Effector memory CD4-positive, alpha-beta T cell (primary cell): Measurements from ENCODE around the gene CIDEB.
"Not testable (repeated sequence)": the region's sequence is repeated elsewhere in the genome, so short reads cannot be mapped to it uniquely, and the experiment has no call there.

Experiments
- DNase-seq, 3 donors: peaks; one replicate each; pipeline ENCODE4 v3.0.0-alpha.2; 2020
- H3K27ac ChIP-seq: 2 replicates; pipeline ENCODE4 v1.7.0; 2013; ENCODE audit warnings: mild to moderate bottlenecking, low read length, moderate library complexity; ENCODE audit not compliant: insufficient read depth, poor library complexity, severe bottlenecking
- H3K27me3 ChIP-seq: replicated peaks from 2 replicates; pipeline ENCODE4 v1.7.0; 2013; ENCODE audit warnings: mild to moderate bottlenecking, low read length; ENCODE audit not compliant: insufficient read depth, control insufficient read depth, poor library complexity, severe bottlenecking
- H3K36me3 ChIP-seq: 2 replicates; pipeline ENCODE4 v1.7.0; 2013; ENCODE audit warnings: mild to moderate bottlenecking, low read length, moderate library complexity; ENCODE audit not compliant: control insufficient read depth, insufficient read depth
- H3K4me1 ChIP-seq: 2 replicates; pipeline ENCODE4 v1.7.0; 2013; ENCODE audit warnings: low read length, mild to moderate bottlenecking; ENCODE audit not compliant: control insufficient read depth, insufficient read depth, poor library complexity, severe bottlenecking
- H3K4me3 ChIP-seq: 2 replicates; pipeline ENCODE4 v1.7.0; 2013; ENCODE audit warnings: low read length, low read depth, mild to moderate bottlenecking; ENCODE audit not compliant: insufficient read depth, poor library complexity, severe bottlenecking
- H3K9me3 ChIP-seq: 2 replicates; pipeline ENCODE4 v1.7.0; 2013; ENCODE audit warnings: mild to moderate bottlenecking, low read length, moderate library complexity; ENCODE audit not compliant: control insufficient read depth

CIDEB gene

DNA sequence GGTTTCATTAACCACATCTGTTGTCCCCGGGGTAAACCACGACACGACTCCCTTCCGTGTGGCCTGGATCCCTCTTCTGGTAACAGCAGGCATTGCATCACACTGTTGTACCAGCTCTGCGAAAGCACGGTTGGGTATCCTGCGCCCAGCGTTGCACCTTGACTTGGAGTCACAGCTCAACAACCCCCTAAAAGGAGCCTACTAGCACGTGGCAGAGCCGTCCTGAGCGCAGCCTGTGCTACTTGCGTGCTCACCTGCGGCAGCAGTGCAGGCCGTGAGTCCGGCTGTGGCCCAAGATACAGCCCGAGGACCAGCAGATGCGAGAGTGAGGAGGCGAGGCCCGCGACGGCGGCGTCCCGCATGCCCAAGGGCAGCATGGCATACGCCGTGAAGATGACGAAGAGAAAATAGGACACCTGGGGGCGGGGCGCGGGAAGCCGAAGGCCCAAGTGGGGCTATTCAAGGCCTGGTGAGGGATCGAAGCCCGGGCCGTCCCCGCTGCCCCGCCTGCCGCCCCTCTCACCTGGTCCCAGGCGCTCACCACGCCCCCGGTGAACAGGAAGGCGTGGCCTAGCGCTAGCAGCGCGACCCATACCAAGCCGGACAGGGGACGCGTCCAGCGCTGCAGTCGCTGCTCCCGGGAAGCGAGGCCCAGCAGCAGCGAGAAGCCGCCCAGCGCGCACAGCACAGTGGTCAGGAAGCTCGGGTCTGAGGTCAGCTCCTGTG, 24.7 kb upstream of the CIDEB start:
- Histone ChIP-seq H3K27me3 (peaks cover 8% of the 10 kb centered on the region), H3K9me3 (no peaks in the 10 kb centered on the region), H3K36me3 (peaks cover 3% of the 10 kb centered on the region), H3K27ac (no peak overlapping the region), H3K4me1 (peaks cover 44% of the 10 kb centered on the region), H3K4me3 (peak overlapping the region; percentile 43)
- peak; percentile 76 to 80 (median 77) for DNase-seq

DNA sequence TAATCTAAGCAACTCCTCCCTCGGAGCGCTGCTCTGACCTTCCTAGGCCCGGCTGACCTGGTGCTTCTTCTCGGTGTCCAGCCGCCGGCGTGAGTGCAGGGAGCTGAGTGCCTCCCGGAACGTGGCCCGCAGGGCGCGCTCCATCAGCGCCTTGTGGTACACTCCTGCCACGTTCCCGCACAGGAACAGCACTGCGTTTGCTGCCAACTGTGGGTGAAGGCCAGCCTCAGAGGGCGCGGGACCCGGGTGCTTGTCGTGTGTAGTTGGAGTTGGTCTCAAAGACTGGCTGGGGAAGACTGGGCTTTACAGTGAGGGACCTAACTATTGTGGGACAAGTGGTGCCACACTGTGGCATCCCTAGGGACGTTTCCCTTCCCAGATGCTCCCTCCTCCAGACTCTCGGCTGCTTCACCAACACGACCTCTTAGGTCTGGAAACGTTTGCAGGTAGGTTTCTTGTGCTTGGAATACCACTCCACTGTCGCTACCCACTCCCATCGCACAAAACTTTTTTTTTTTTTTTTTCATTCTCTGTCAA, 24.0 kb upstream of the CIDEB start:
- no peak overlapping the region for H3K27ac ChIP-seq
- H3K4me1 ChIP-seq = peaks cover 48% of the 10 kb centered on the region
- no peak overlapping the region for H3K4me3 ChIP-seq
- no peaks in the 10 kb centered on the region for H3K9me3 ChIP-seq
- DNase-seq = no peak
- H3K36me3 ChIP-seq = no peaks in the 10 kb centered on the region
- H3K27me3 ChIP-seq = peaks cover 8% of the 10 kb centered on the region

- Histone ChIP-seq H3K27ac (no peak overlapping the region), H3K36me3 (no peaks in the 10 kb centered on the region), H3K4me1 (peaks cover 48% of the 10 kb centered on the region), H3K27me3 (peaks cover 8% of the 10 kb centered on the region), H3K4me3 (no peak overlapping the region), H3K9me3 (no peaks in the 10 kb centered on the region)
- no peak for DNase-seq
Measured at GRCh38 chr14:24330973-24331674, 23.3 kb upstream of the CIDEB start.

GRCh38 chr14:24329736-24330135, 22.0 kb upstream of the CIDEB start:
- no peak overlapping the region for H3K27ac ChIP-seq
- no peak overlapping the region for H3K4me3 ChIP-seq
- peaks cover 3% of the 10 kb centered on the region for H3K27me3 ChIP-seq
- no peaks in the 10 kb centered on the region for H3K9me3 ChIP-seq
- H3K4me1 ChIP-seq = peaks cover 44% of the 10 kb centered on the region
- H3K36me3 ChIP-seq = no peaks in the 10 kb centered on the region
- peak; percentile 55 to 74 (median 59) for DNase-seq

DNA sequence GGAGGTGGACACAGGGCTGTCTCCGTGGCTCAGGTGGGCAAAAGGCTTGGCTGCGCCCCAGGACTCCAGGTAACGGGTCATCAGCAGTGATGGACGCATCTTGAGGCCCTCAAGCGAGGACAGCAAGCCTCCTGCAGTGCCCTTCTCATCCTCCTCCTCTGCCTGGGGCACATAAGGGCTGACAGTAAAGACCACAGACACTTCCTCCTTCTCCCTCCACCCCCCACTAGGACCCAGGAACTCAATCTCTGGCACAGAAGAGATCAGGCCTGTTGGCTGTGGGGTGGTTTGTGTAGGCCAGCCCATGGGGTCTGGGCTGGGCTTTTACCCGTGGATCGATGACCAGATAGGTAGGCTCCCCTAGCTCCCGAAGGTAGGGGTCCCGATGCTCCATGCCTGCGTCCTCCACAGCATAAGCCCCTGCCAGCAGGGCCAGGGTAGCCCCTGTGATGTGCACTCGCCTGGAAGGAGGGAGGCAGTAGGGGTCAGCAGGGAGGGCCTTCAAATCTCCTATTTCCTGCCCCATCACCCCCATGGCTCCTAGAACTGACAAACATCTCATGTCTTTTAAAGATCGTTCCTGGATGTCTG, 21.4 kb upstream of the CIDEB start:
- Histone ChIP-seq H3K27me3 (no peaks in the 10 kb centered on the region), H3K36me3 (no peaks in the 10 kb centered on the region), H3K4me3 (no peak overlapping the region), H3K9me3 (no peaks in the 10 kb centered on the region), H3K27ac (no peak overlapping the region), H3K4me1 (peaks cover 38% of the 10 kb centered on the region)
- no peak for DNase-seq

DNA sequence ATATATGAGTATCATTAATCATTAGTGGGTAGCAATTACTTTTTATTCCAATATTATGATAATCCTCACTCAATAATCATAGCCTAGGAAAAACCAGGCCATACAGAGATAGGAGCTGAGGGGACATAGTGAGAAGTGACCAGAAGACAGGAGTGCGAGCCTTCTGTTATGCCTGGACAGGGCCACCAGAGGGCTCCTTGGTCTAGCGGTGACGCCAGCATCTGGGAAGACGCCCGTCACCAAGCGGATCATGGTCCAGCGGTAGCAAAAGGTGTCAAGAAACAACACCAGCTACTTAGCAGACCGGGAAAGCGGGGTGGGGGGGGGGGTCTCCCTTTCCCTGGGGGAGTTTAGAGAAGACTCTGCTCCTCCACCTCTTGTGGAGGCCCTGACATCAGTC, 20.1 kb upstream of the CIDEB start:
- not testable (repeated sequence) for H3K27me3 ChIP-seq, H3K36me3 ChIP-seq, H3K9me3 ChIP-seq, H3K27ac ChIP-seq, DNase-seq, H3K4me3 ChIP-seq
- H3K4me1 ChIP-seq = peaks cover 29% of the 10 kb centered on the region

- no peaks in the 10 kb centered on the region for H3K36me3 ChIP-seq
- no peak for DNase-seq
- peaks cover 23% of the 10 kb centered on the region for H3K4me1 ChIP-seq
- H3K27me3 ChIP-seq = no peaks in the 10 kb centered on the region
- H3K9me3 ChIP-seq = no peaks in the 10 kb centered on the region
- no peak overlapping the region for H3K27ac ChIP-seq
- no peak overlapping the region for H3K4me3 ChIP-seq
Measured at GRCh38 chr14:24327303-24327702, 19.5 kb upstream of the CIDEB start.

GRCh38 chr14:24325963-24326362, 18.2 kb upstream of the CIDEB start:
- H3K4me1 ChIP-seq = peaks cover 15% of the 10 kb centered on the region
- H3K9me3 ChIP-seq = no peaks in the 10 kb centered on the region
- no peak overlapping the region for H3K27ac ChIP-seq
- no peak overlapping the region for H3K4me3 ChIP-seq
- no peak for DNase-seq
- no peaks in the 10 kb centered on the region for H3K36me3 ChIP-seq
- H3K27me3 ChIP-seq = no peaks in the 10 kb centered on the region

DNA sequence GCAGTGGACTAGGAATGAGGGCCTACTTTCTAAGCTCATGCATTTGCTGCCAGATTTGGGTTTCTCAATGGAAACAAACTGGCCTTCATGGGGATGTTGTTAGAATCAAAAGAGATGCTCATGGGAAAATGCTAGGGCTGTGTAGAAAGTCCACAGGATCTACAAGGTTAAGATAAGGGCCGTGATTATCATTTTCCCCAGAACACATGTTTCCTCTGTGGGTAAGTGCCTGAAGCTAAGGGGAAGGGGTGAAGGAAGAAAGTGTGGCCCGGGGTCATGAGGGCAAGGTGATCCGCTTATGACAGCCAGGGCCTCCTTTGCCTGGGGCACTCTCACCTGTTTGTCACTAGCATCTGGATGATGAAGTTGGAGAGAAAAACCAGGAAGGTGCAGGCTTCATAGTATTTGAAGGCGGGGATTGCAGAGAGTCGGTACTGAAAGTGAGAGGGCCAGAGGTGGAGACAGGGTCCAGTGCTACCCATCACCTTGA, 17.3 kb upstream of the CIDEB start:
- H3K27ac ChIP-seq = no peak overlapping the region
- H3K9me3 ChIP-seq = no peaks in the 10 kb centered on the region
- DNase-seq = no peak
- no peak overlapping the region for H3K4me3 ChIP-seq
- peaks cover 15% of the 10 kb centered on the region for H3K4me1 ChIP-seq
- H3K36me3 ChIP-seq = no peaks in the 10 kb centered on the region
- no peaks in the 10 kb centered on the region for H3K27me3 ChIP-seq

- Histone ChIP-seq H3K9me3 (no peaks in the 10 kb centered on the region), H3K27ac (no peak overlapping the region), H3K4me3 (no peak overlapping the region), H3K27me3 (no peaks in the 10 kb centered on the region), H3K36me3 (no peaks in the 10 kb centered on the region), H3K4me1 (peaks cover 7% of the 10 kb centered on the region)
- DNase-seq = no peak
Measured at GRCh38 chr14:24324024-24324423, 16.2 kb upstream of the CIDEB start.
